ENCODE data around the gene OSTF1.

OSTF1 gene

DNA sequence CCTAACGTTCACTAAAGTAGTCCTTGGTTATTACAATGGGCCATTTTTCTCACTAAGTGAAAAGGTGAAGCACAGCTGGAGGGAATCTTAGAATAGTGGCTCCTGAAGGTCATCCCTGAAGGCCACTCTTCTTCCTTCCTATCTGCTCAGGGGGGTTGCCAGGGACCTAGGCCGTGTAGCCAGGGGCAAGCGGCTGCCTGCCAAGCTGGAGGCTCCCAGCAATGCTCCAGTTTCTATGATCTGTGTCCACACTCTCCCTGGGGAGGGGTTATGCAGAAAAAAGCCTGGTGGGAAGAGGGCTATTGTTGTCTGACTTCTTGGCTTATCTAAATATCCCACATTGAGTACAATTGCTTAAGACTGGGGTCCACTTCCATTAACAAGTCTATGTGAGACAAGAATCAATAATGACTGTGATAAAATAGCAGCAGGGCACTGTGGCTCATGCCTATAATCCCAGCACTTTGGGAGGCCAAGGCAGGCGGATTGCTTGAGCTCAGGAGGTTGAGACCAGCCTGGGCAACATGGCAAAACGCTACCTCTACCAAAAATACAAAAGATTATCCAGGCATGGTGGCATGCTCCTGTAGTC lies 4.1 kb upstream of the OSTF1 start:
- no peak for DNase-seq (ENCODE audit: low read depth in 3 of 3)

DNA sequence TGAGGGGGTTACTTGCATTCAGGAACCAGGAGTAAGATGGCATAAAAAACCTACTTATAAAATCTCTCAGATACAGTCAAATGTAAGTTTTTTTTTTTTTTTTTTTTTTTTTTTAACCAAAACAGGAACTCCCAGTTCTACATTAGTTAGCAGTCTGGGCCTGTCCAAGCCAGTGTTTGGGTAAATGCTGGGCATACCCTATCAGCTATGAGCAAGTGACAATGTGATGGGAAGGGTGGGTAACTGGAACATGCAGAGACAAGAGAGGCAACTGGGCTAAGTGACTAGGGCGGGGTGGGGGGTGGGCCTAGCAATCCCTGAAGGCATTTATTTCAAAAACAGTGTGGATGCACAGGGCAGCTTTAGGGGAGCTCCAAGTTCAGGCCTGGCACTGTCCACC lies 2.7 kb upstream of the OSTF1 start:
- DNase-seq (ENCODE audit: low read depth in 3 of 3) = no peak

DNA sequence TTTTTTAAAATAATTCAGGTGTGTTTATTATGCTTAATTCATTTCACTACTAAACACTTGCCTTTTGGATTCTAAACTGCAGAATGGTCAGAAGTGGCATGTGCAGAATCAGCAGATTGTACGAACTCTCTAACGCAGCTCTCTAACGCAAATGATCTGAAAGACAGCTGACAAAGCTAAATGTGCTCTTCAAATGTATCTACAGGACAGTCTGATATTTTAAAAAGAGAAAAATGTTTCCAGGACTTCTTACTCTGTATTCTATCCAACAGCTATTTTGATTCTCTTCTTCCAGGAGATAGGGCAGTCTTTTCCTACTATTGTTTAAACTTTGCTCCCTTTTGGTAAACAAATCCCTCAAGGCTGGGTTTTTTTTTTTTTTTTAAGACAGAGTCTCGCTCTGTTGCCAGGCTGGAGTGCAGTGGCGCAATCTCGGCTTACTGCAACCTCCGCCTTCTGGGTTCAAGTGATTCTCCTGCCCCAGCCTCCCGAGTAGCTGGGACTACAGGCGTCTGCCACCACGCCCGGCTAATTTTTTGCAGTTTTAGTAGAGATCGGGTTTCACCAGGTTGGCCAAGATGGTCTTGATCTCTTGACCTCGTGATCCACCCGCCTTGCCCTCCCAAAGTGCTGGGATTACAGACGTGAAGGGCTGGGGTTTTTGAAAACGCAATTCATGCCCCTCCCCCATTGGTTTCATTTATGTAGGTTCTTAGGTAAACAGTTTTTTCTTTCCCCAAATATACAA lies 1.6 kb upstream of the OSTF1 start:
- DNase-seq (ENCODE audit: low read depth in 3 of 3) = no peak

DNA sequence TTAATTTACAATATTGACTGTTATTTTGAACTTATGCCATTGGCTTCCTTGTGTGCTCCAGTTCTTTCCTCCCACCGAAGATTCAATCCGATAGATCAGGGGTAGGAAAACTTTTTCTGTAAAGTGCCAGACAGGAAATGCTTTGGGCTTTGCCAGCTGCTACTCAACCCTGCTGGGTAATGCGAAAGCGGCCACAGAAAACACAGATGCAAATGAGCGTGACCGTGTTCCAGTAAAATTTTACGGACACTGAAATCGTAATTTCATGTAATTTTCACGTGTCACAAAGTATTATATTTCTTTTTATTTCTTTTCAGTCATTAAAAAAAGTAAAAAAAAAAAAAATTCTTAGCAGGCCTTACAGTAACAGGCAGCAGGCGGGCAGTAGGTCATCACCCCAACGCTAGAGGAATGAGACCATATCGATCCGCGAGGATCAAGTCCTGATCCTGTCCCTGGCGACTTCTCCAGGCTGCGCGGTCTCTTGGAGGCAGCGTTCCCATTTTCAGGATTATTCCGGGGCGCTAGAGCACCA lies 958 bp upstream of the OSTF1 start:
- DNase-seq (ENCODE audit: low read depth in 3 of 3) = no peak

GRCh38 chr9:75088646-75089372 lies 495 bp downstream of the OSTF1 start:
- peak in 1 of 3 experiments; percentile 29 for DNase-seq (ENCODE audit: low read depth in 3 of 3)

- DNase-seq (ENCODE audit: low read depth in 3 of 3) = no peak
Observed at GRCh38 chr9:75089373-75089766, 1.1 kb downstream of the OSTF1 start.

GRCh38 chr9:75090579-75090978 lies 2.3 kb downstream of the OSTF1 start:
- no peak for DNase-seq (ENCODE audit: low read depth in 3 of 3)

- DNase-seq (ENCODE audit: low read depth in 3 of 3) = no peak
Observed at GRCh38 chr9:75092766-75093165, 4.5 kb downstream of the OSTF1 start.

- DNase-seq (ENCODE audit: low read depth in 3 of 3) = no peak
Observed at GRCh38 chr9:75096796-75097195, 8.5 kb downstream of the OSTF1 start.

GRCh38 chr9:75101004-75101588 lies 12.8 kb downstream of the OSTF1 start:
- DNase-seq (ENCODE audit: low read depth in 3 of 3) = no peak

- DNase-seq (ENCODE audit: low read depth in 3 of 3) = no peak
Observed at GRCh38 chr9:75102177-75102790, 14.0 kb downstream of the OSTF1 start.

- DNase-seq (ENCODE audit: low read depth in 3 of 3) = no peak
Observed at GRCh38 chr9:75104607-75105006, 16.3 kb downstream of the OSTF1 start.

- no peak for DNase-seq (ENCODE audit: low read depth in 3 of 3)
Observed at GRCh38 chr9:75105019-75105540, 16.8 kb downstream of the OSTF1 start.

DNA sequence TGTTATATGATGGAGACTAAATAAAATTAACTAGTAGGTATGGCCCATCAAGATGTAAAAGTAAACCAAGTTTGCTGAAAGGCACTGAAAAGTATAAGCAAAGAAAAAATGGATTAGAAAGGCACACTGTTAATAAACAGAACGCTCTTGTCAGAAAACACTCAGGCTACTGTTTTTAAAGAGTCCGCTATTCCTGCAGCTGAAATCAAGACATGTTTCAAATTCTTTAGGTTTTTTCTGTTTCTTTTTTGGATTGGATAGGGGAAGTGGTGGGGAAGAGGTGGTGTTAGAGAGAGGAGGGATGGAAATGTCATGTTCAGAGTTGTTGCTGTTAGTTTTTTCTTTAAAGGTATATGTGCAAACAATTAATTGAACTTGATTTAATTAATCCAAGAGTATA lies 17.5 kb downstream of the OSTF1 start:
- no peak for DNase-seq (ENCODE audit: low read depth in 3 of 3)

- DNase-seq (ENCODE audit: low read depth in 3 of 3) = no peak
Observed at GRCh38 chr9:75106857-75107256, 18.5 kb downstream of the OSTF1 start.

DNA sequence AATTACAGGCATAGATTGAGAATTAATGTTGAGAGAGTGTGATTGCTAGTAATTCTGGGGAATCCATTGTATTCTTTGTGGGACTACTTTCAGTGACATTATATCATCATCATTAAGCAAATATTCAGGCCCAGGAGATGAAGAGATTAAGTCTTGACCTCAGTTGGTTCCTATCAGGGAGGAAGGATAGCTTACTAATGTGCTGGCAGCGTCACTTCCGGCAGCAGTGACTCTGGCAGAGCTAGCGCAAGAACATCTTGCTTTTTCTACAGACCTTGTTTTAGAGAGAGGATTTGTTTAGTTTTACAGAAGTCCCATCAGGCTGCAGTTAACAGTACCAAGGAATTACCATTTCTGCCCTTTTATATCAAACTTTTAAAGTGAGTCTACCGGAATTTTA lies 20.3 kb downstream of the OSTF1 start:
- no peak for DNase-seq (ENCODE audit: low read depth in 3 of 3)

- DNase-seq (ENCODE audit: low read depth in 3 of 3) = no peak
Observed at GRCh38 chr9:75109210-75109839, 21.0 kb downstream of the OSTF1 start.

- DNase-seq (ENCODE audit: low read depth in 3 of 3) = no peak
Observed at GRCh38 chr9:75111019-75111622, 22.8 kb downstream of the OSTF1 start.

- DNase-seq (ENCODE audit: low read depth in 3 of 3) = no peak
Observed at GRCh38 chr9:75112789-75113188, 24.5 kb downstream of the OSTF1 start.

DNA sequence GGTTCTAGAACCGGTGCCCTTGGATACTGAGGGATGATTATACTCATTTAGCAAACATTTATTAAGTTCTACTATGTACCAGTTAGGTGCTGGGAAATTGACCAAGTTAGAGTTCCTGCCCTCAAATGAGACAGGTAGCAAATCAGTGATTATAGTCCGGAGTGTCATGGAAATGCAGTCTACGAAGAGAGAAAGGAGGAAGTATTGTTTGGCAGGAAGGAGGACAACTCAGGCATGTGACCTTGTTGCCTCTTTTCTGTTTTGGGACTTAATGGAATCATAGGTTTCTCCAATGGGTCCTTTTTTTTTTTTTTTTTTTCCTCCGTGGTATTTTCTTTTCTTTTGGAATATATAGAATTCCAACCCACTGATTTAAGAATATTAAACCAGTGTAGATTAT lies 28.0 kb downstream of the OSTF1 start:
- no peak for DNase-seq (ENCODE audit: low read depth in 3 of 3)

- no peak for DNase-seq (ENCODE audit: low read depth in 3 of 3)
Observed at GRCh38 chr9:75117564-75117963, 29.2 kb downstream of the OSTF1 start.
